ENCODE measurements around the gene KLHL22.

Gene KLHL22

GRCh38 chr22:20490941-20491307 is 4.7 kb downstream of the KLHL22 start:
- no peak overlapping the region for H2AFZ ChIP-seq (ENCODE audit: low read length)
- H3K4me1 ChIP-seq (ENCODE audit: insufficient read depth, low read length, severe bottlenecking), result peaks cover 9% of the 10 kb centered on the region
- no peak overlapping the region for H3K4me2 ChIP-seq (ENCODE audit: low read length)
- H3K27ac ChIP-seq (ENCODE audit: low read depth, low read length, poor library complexity, severe bottlenecking), result no peak overlapping the region
- H4K20me1 ChIP-seq (ENCODE audit: insufficient read depth, low read length), result no peaks in the 10 kb centered on the region
- no peaks in the 10 kb centered on the region for H3K79me2 ChIP-seq (ENCODE audit: insufficient read depth, low read length)
- no peaks in the 10 kb centered on the region for H3K9me2 ChIP-seq (ENCODE audit: low read depth, low read length)
- no peaks in the 10 kb centered on the region for H3K36me3 ChIP-seq (ENCODE audit: insufficient read depth, low read length)
- H3K9ac ChIP-seq (ENCODE audit: low read length), result no peak overlapping the region
- no peaks in the 10 kb centered on the region for H3K9me3 ChIP-seq (ENCODE audit: low read length)
- no peaks in the 10 kb centered on the region for H3K27me3 ChIP-seq (ENCODE audit: insufficient read depth, low read length)
- H3F3A ChIP-seq (ENCODE audit: insufficient read depth, low read length), result no peaks in the 10 kb centered on the region
- TF ChIP-seq EZH2 (IDR thresholded peaks at IDR 0.05; ENCODE audit: borderline replicate concordance, low read length), result no peak
- TF ChIP-seq CTCF (IDR thresholded peaks at IDR 0.05; ENCODE audit: low read length), result no peak
- H3K4me3 ChIP-seq (ENCODE audit: low read depth, low read length, poor library complexity, severe bottlenecking), result no peak overlapping the region

- no peaks in the 10 kb centered on the region for H4K20me1 ChIP-seq (ENCODE audit: insufficient read depth, low read length)
- no peaks in the 10 kb centered on the region for H3F3A ChIP-seq (ENCODE audit: insufficient read depth, low read length)
- no peaks in the 10 kb centered on the region for H3K36me3 ChIP-seq (ENCODE audit: insufficient read depth, low read length)
- H3K9ac ChIP-seq (ENCODE audit: low read length), result no peak overlapping the region
- H3K27me3 ChIP-seq (ENCODE audit: insufficient read depth, low read length), result no peaks in the 10 kb centered on the region
- no peaks in the 10 kb centered on the region for H3K9me2 ChIP-seq (ENCODE audit: low read depth, low read length)
- no peak overlapping the region for H3K27ac ChIP-seq (ENCODE audit: low read depth, low read length, poor library complexity, severe bottlenecking)
- no peak overlapping the region for H3K4me2 ChIP-seq (ENCODE audit: low read length)
- no peak overlapping the region for H3K4me3 ChIP-seq (ENCODE audit: low read depth, low read length, poor library complexity, severe bottlenecking)
- no peak overlapping the region for H2AFZ ChIP-seq (ENCODE audit: low read length)
- H3K4me1 ChIP-seq (ENCODE audit: insufficient read depth, low read length, severe bottlenecking), result peaks cover 9% of the 10 kb centered on the region
- no peaks in the 10 kb centered on the region for H3K79me2 ChIP-seq (ENCODE audit: insufficient read depth, low read length)
- TF ChIP-seq CTCF (IDR thresholded peaks at IDR 0.05; ENCODE audit: low read length) (no peak), EZH2 (IDR thresholded peaks at IDR 0.05; ENCODE audit: borderline replicate concordance, low read length) (no peak)
- no peaks in the 10 kb centered on the region for H3K9me3 ChIP-seq (ENCODE audit: low read length)
These were observed 5.2 kb downstream of the KLHL22 start for GRCh38 chr22:20490183-20490940.

- no peak overlapping the region for H3K9ac ChIP-seq (ENCODE audit: low read length)
- no peaks in the 10 kb centered on the region for H4K20me1 ChIP-seq (ENCODE audit: insufficient read depth, low read length)
These were observed 6.6 kb downstream of the KLHL22 start for GRCh38 chr22:20488946-20489345.

More at GRCh38 chr22:20488946-20489345, 6.6 kb downstream of the KLHL22 start:
- no peaks in the 10 kb centered on the region for H3K4me1 ChIP-seq (ENCODE audit: insufficient read depth, low read length, severe bottlenecking)
- no peak overlapping the region for H3K27ac ChIP-seq (ENCODE audit: low read depth, low read length, poor library complexity, severe bottlenecking)
- no peak overlapping the region for H3K4me2 ChIP-seq (ENCODE audit: low read length)
- H3F3A ChIP-seq (ENCODE audit: insufficient read depth, low read length), result no peaks in the 10 kb centered on the region
- H3K4me3 ChIP-seq (ENCODE audit: low read depth, low read length, poor library complexity, severe bottlenecking), result no peak overlapping the region
- H3K36me3 ChIP-seq (ENCODE audit: insufficient read depth, low read length), result no peaks in the 10 kb centered on the region
- H3K9me3 ChIP-seq (ENCODE audit: low read length), result no peaks in the 10 kb centered on the region
- H3K9me2 ChIP-seq (ENCODE audit: low read depth, low read length), result no peaks in the 10 kb centered on the region
- TF ChIP-seq EZH2 (IDR thresholded peaks at IDR 0.05; ENCODE audit: borderline replicate concordance, low read length), result no peak
- TF ChIP-seq CTCF (IDR thresholded peaks at IDR 0.05; ENCODE audit: low read length), result no peak
- H3K79me2 ChIP-seq (ENCODE audit: insufficient read depth, low read length), result no peaks in the 10 kb centered on the region
- no peak overlapping the region for H2AFZ ChIP-seq (ENCODE audit: low read length)
- no peaks in the 10 kb centered on the region for H3K27me3 ChIP-seq (ENCODE audit: insufficient read depth, low read length)

Measured in OCI-LY1 (cell line).